ENCODE results near the gene RMDN2.

DNA sequence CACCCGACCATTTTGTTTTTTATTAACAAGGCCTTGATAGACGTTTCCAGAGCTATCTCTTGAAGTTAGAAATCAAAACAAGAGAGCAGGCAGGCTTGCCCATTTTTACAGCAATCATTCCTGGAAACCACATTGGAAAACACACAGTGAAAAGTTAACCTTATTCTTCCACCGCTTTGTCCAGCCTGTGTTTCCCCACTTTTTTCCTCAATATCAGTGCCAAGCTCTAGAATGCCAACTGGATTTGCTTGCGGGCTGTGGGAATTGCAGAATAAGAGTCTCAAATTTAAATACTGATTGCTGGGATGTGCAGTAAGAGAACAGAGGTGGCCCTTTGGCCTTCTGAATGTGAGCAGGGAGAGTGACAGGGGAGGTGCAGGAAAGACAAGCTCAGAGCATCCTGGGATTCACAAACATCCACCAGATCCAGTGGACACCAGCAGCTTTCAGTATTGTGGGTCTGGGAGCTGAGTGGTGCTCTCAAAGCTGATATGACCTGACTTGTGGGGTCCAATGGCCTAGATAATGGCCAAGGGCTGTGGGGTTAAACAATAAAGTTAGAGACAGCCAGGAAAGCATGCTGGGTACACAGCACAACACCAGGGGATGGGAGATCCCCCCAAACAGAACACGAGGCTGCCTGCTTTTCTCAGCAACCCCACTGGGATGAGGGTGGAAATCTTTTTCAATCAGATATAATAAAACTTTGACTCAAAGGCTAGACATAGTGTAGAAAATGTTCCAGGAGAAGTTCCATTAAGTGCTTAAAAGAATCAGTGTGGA is 135.3 kb downstream of the RMDN2 start:
- TF ChIP-seq, protein P1, sequence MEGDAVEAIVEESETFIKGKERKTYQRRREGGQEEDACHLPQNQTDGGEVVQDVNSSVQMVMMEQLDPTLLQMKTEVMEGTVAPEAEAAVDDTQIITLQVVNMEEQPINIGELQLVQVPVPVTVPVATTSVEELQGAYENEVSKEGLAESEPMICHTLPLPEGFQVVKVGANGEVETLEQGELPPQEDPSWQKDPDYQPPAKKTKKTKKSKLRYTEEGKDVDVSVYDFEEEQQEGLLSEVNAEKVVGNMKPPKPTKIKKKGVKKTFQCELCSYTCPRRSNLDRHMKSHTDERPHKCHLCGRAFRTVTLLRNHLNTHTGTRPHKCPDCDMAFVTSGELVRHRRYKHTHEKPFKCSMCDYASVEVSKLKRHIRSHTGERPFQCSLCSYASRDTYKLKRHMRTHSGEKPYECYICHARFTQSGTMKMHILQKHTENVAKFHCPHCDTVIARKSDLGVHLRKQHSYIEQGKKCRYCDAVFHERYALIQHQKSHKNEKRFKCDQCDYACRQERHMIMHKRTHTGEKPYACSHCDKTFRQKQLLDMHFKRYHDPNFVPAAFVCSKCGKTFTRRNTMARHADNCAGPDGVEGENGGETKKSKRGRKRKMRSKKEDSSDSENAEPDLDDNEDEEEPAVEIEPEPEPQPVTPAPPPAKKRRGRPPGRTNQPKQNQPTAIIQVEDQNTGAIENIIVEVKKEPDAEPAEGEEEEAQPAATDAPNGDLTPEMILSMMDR (IDR thresholded peaks at IDR 0.05 in 2 of 3, conservative IDR thresholded peaks at IDR 0.05 in 1 of 3; ENCODE audit: control insufficient read depth in 2 of 3, extremely low read depth in 1 of 3, insufficient read depth in 1 of 3, low read depth in 3 of 3, low read length in 3 of 3), result no peak
- TF ChIP-seq, protein P2, sequence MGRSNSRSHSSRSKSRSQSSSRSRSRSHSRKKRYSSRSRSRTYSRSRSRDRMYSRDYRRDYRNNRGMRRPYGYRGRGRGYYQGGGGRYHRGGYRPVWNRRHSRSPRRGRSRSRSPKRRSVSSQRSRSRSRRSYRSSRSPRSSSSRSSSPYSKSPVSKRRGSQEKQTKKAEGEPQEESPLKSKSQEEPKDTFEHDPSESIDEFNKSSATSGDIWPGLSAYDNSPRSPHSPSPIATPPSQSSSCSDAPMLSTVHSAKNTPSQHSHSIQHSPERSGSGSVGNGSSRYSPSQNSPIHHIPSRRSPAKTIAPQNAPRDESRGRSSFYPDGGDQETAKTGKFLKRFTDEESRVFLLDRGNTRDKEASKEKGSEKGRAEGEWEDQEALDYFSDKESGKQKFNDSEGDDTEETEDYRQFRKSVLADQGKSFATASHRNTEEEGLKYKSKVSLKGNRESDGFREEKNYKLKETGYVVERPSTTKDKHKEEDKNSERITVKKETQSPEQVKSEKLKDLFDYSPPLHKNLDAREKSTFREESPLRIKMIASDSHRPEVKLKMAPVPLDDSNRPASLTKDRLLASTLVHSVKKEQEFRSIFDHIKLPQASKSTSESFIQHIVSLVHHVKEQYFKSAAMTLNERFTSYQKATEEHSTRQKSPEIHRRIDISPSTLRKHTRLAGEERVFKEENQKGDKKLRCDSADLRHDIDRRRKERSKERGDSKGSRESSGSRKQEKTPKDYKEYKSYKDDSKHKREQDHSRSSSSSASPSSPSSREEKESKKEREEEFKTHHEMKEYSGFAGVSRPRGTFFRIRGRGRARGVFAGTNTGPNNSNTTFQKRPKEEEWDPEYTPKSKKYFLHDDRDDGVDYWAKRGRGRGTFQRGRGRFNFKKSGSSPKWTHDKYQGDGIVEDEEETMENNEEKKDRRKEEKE (IDR thresholded peaks at IDR 0.05), result no peak
- no peak for TF ChIP-seq SUZ12 (IDR thresholded peaks at IDR 0.05; ENCODE audit: unreplicated experiment)
- TF ChIP-seq TARDBP (IDR thresholded peaks at IDR 0.05; ENCODE audit: borderline replicate concordance), result no peak
- TF ChIP-seq, protein P3, sequence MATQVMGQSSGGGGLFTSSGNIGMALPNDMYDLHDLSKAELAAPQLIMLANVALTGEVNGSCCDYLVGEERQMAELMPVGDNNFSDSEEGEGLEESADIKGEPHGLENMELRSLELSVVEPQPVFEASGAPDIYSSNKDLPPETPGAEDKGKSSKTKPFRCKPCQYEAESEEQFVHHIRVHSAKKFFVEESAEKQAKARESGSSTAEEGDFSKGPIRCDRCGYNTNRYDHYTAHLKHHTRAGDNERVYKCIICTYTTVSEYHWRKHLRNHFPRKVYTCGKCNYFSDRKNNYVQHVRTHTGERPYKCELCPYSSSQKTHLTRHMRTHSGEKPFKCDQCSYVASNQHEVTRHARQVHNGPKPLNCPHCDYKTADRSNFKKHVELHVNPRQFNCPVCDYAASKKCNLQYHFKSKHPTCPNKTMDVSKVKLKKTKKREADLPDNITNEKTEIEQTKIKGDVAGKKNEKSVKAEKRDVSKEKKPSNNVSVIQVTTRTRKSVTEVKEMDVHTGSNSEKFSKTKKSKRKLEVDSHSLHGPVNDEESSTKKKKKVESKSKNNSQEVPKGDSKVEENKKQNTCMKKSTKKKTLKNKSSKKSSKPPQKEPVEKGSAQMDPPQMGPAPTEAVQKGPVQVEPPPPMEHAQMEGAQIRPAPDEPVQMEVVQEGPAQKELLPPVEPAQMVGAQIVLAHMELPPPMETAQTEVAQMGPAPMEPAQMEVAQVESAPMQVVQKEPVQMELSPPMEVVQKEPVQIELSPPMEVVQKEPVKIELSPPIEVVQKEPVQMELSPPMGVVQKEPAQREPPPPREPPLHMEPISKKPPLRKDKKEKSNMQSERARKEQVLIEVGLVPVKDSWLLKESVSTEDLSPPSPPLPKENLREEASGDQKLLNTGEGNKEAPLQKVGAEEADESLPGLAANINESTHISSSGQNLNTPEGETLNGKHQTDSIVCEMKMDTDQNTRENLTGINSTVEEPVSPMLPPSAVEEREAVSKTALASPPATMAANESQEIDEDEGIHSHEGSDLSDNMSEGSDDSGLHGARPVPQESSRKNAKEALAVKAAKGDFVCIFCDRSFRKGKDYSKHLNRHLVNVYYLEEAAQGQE (IDR thresholded peaks at IDR 0.05; ENCODE audit: low read depth, low read length), result no peak
